H1 (cell line): ENCODE data around the gene SRF. TPM values are rescaled to one million over a fixed set of nuclear protein-coding genes. Genes with fewer than 3 reads are reported as not detected.
A peak's percentile ranks its signal among the peaks of the same experiment; 100 is the strongest.

Source experiments
- ASH2L ChIP-seq: fragments of 200-600, 300-600 bp; sonication (generic); IDR thresholded peaks from one replicate; pipeline ENCODE4 v1.7.1; 2017; ENCODE audit warnings: low read length
- BRCA1 ChIP-seq: IDR thresholded peaks from 2 replicates; pipeline ENCODE4 v1.6.1; 2012; ENCODE audit warnings: low read depth, low read length, improper control_type of control experiment
- EGR1 ChIP-seq: IDR thresholded peaks from 2 replicates; pipeline ENCODE4 v1.6.1; 2011; ENCODE audit warnings: low read depth, low read length, borderline replicate concordance
- EP300 ChIP-seq, 2 experiments: IDR thresholded peaks; 1 replicate in 1 of 2; 2 replicates in 1 of 2; pipeline ENCODE4 v1.6.1; 2011 to 2012; ENCODE audit warnings: low read depth in 2 of 2, low read length in 2 of 2, mild to moderate bottlenecking in 2 of 2, borderline replicate concordance in 1 of 2, inconsistent platforms in 1 of 2, moderate library complexity in 1 of 2
- EZH2 ChIP-seq: fragments of 200-600 bp; sonication (generic); IDR thresholded peaks from 2 replicates; pipeline ENCODE4 v1.7.1; 2012; ENCODE audit warnings: low read depth, mild to moderate bottlenecking, moderate library complexity, low read length, inconsistent platforms; ENCODE audit not compliant: severe bottlenecking
- FOSL1 ChIP-seq: IDR thresholded peaks from 2 replicates; pipeline ENCODE4 v1.6.1; 2011; ENCODE audit warnings: mild to moderate bottlenecking, low read depth, low read length, moderate library complexity; ENCODE audit not compliant: insufficient read depth
- GABPA ChIP-seq: IDR thresholded peaks from 2 replicates; pipeline ENCODE4 v1.6.1; 2011; ENCODE audit warnings: mild to moderate bottlenecking, low read length, moderate library complexity, borderline replicate concordance; ENCODE audit not compliant: insufficient read depth
- GTF2F1 ChIP-seq: IDR thresholded peaks from 2 replicates; pipeline ENCODE4 v1.6.1; 2012; ENCODE audit warnings: low read depth, low read length, improper control_type of control experiment, borderline replicate concordance
- JUND ChIP-seq: IDR thresholded peaks from 2 replicates; pipeline ENCODE4 v1.6.1; 2011; ENCODE audit warnings: mild to moderate bottlenecking, improper control_type of control experiment, low read length
- PHF8 ChIP-seq: fragments of 200-600 bp; sonication (generic); conservative IDR thresholded peaks from 2 replicates; pipeline ENCODE4 v1.7.1; 2012; ENCODE audit warnings: low read depth, mild to moderate bottlenecking, inconsistent platforms, low read length, moderate library complexity
- RBBP5 ChIP-seq: IDR thresholded peaks from 2 replicates; pipeline ENCODE4 v1.7.1; 2012; ENCODE audit warnings: low read depth, mild to moderate bottlenecking, inconsistent platforms, low read length, moderate library complexity, borderline replicate concordance
- SAP30 ChIP-seq: fragments of 300-600 bp; sonication (generic); IDR thresholded peaks from 2 replicates; pipeline ENCODE4 v1.7.1; 2012; ENCODE audit warnings: low read length, moderate library complexity, mild to moderate bottlenecking, inconsistent platforms; ENCODE audit not compliant: insufficient read depth, insufficient replicate concordance
- SP1 ChIP-seq: IDR thresholded peaks from 2 replicates; pipeline ENCODE4 v1.6.1; 2011; ENCODE audit warnings: low read depth, low read length
- SP4 ChIP-seq: IDR thresholded peaks from 2 replicates; pipeline ENCODE4 v1.6.1; 2012; ENCODE audit warnings: low read length, inconsistent platforms
- TAF1 ChIP-seq: IDR thresholded peaks from 2 replicates; pipeline ENCODE4 v1.6.1; 2011; ENCODE audit warnings: mild to moderate bottlenecking, low read depth, low read length
- TAF7 ChIP-seq: optimal IDR thresholded peaks from 2 replicates; pipeline ENCODE3; 2011; ENCODE audit warnings: low read depth, mild to moderate bottlenecking, inconsistent platforms, low read length, moderate library complexity, borderline replicate concordance
- TCF12 ChIP-seq: IDR thresholded peaks from 2 replicates; pipeline ENCODE4 v1.6.1; 2011; ENCODE audit warnings: low read depth, mild to moderate bottlenecking, low read length
- TEAD4 ChIP-seq: IDR thresholded peaks from 2 replicates; pipeline ENCODE4 v1.6.1; 2012; ENCODE audit warnings: low read depth, low read length, inconsistent platforms, mixed read lengths
- polyA plus RNA-seq, 7 experiments: library from polyadenylated mRNA; depleted of rRNA in 3 of 7; stranded (reverse) in 5 of 7; unstranded in 2 of 7; fragments of >200 nt in 5 of 7; fragments of 200-250 nt in 2 of 7; gene quantifications; 1 replicate in 5 of 7; 2 replicates in 1 of 7; 4 replicates in 1 of 7; pipeline versions ENCODE4 v1.2.1 to v1.2.3, GENCODE V29; 2011 to 2013; ENCODE audit warnings: missing spikeins in 2 of 7, mixed read lengths in 2 of 7
- total RNA-seq: library from RNA; stranded (reverse); fragmentation: NEBNext Ultra II Directional; extraction: Animal tissue kit (Norgen Biotek cat#: 25700); gene quantifications from 2 replicates; pipeline ENCODE4 v1.2.1, GENCODE V29; 2021
- TF ChIP-seq, protein P1 (sequence below), 3 experiments: IDR thresholded peaks; 1 replicate in 2 of 3; 2 replicates in 1 of 3; pipeline versions ENCODE4 v1.5.1 to v1.6.1; 2011; ENCODE audit warnings: low read length in 3 of 3, mild to moderate bottlenecking in 3 of 3, inconsistent platforms in 2 of 3, low read depth in 1 of 3, moderate library complexity in 1 of 3; ENCODE audit not compliant: insufficient read depth in 1 of 3; ENCODE audit errors: control extremely low read depth in 1 of 3

SRF gene
- total and polyA plus RNA-seq, 2 of the 8 experiments (the other 6 are each of a cell fraction or from before 2014, with no cell fraction given), result 49.0 to 69.5 TPM

DNA sequence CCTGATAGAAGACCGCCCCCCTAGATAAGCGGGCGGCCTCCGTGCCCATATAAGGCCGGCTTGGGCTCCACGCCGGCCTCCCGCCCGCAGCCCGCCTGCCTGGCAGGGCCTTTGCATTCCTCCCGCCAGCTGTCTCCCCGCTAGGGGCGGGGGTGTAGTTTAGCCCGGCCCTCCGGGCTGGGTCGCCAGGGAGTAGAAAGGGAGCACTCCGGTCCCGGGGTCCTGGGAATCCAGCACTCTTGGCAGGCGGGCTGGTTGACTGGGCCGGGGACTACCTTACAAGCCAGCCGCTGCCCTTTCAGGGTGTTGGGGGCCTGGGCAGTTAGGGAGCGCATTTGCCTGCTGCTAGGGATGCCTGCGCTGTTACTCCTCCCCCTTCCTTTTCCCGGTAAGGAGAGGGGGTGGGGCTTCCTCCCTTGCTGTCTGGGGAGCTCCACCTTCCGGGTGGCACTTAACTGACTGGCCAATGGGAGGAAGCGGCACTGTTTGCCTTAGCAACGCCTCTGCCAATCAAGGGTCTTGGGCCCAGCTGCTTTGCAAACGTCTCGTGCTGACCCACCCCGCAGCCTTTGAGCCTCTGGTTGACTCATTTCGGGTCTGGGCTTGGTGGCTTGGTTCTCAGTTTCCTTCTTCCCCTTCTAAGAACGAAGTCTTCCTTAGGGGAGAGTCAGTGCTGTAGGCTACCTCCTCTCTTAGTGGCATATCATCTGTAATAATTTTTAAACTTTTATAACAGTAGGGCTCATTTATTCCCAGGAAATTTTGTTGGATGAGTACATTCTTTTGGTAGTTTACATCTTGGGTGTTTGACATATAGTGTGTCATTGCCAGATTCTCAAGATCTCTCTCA is 3.4 kb downstream of the SRF start (continued):
- TF ChIP-seq EGR1 (peak; percentile 72; the same call in 1 of the 2 replicates), BRCA1 (no peak), TAF7 (peak; percentile 53), SAP30 (peak; percentile 40), TAF1 (peak; percentile 67; the same call in 1 of the 2 replicates), TCF12 (peak; percentile 83; the same call in 1 of the 2 replicates), EZH2 (no peak), FOSL1 (no peak), EP300 (IDR thresholded peaks at IDR 0.05; ENCODE audit: borderline replicate concordance in 1 of 2, low read depth in 2 of 2, low read length in 2 of 2) (no peak; a peak in 1 of 3 replicates), PHF8 (peak; percentile 50; the same call in 1 of the 2 replicates), GABPA (peak; percentile 54; the same call in 1 of the 2 replicates), JUND (no peak; the same call in 1 of the 2 replicates), SP4 (peak; percentile 84; the same call in 1 of the 2 replicates), TEAD4 (peak; percentile 87), ASH2L (peak; percentile 55), SP1 (peak; percentile 91), RBBP5 (peak; percentile 48; the same call in 1 of the 2 replicates), GTF2F1 (no peak)
- TF ChIP-seq, protein P1, sequence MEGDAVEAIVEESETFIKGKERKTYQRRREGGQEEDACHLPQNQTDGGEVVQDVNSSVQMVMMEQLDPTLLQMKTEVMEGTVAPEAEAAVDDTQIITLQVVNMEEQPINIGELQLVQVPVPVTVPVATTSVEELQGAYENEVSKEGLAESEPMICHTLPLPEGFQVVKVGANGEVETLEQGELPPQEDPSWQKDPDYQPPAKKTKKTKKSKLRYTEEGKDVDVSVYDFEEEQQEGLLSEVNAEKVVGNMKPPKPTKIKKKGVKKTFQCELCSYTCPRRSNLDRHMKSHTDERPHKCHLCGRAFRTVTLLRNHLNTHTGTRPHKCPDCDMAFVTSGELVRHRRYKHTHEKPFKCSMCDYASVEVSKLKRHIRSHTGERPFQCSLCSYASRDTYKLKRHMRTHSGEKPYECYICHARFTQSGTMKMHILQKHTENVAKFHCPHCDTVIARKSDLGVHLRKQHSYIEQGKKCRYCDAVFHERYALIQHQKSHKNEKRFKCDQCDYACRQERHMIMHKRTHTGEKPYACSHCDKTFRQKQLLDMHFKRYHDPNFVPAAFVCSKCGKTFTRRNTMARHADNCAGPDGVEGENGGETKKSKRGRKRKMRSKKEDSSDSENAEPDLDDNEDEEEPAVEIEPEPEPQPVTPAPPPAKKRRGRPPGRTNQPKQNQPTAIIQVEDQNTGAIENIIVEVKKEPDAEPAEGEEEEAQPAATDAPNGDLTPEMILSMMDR (IDR thresholded peaks at IDR 0.05; ENCODE audit: control extremely low read depth in 1 of 3, insufficient read depth in 1 of 3, low read depth in 1 of 3, low read length in 3 of 3), result no peak; a peak in 1 of 4 replicates
